Neural progenitor cell (in vitro differentiated cells): Measurements from ENCODE around the gene CROCC2.

ENCODE experiments used
- CTCF ChIP-seq: fragments of 200-600 bp; sonication (generic); IDR thresholded peaks from 2 replicates; pipeline ENCODE4 v1.5.1; 2017; ENCODE audit warnings: antibody characterized with exemption, mild to moderate bottlenecking
- EZH2 ChIP-seq: fragments of 200-600 bp; sonication (generic); IDR thresholded peaks from 2 replicates; pipeline ENCODE4 v1.6.1; 2017; ENCODE audit warnings: antibody characterized with exemption, mild to moderate bottlenecking, moderate library complexity
- EZH2phosphoT487 ChIP-seq: fragments of 200-600 bp; sonication (generic); IDR thresholded peaks from 2 replicates; pipeline ENCODE4 v1.6.1; 2017; ENCODE audit warnings: antibody characterized with exemption

- TF ChIP-seq CTCF (no peak), EZH2 (no peak), EZH2phosphoT487 (no peak)
Measured at GRCh38 chr2:241025639-241026038, 119.5 kb downstream of the CROCC2 start.
